Left ventricle myocardium superior (tissue), 1 donor: ENCODE data around the gene ELOVL6. TPM values are rescaled to one million over a fixed set of nuclear protein-coding genes. Genes with fewer than 3 reads are reported as not detected.

Experiments
- ATAC-seq: fragments of 200-7000 bp; cut with Tn5 transposase; one replicate; pipeline ENCODE4 v1.9.1; 2020; ENCODE audit warnings: mild to moderate bottlenecking, moderate library complexity
- DNase-seq: peaks from one replicate; pipeline ENCODE4 v3.0.0-alpha.2; 2020
- intact Hi-C: fragments of 100-400 bp; cut with micrococcal nuclease; formaldehyde crosslinking; loops from one replicate; pipeline ENCODE4 v1.11.0; 2022
- total RNA-seq: library from RNA; stranded (reverse); fragmentation: NEBNext Ultra II Directional; extraction: Animal tissue kit (Norgen Biotek cat#: 25700); gene quantifications from one replicate; pipeline ENCODE4 v1.2.1, GENCODE V29; 2021
- donor health status: DM: no; HTN: yes; CAD: no; lungs with severe emphysema.

ELOVL6 gene
- total RNA-seq, 1 donor from 2014 or later: 1.0 TPM

DNA sequence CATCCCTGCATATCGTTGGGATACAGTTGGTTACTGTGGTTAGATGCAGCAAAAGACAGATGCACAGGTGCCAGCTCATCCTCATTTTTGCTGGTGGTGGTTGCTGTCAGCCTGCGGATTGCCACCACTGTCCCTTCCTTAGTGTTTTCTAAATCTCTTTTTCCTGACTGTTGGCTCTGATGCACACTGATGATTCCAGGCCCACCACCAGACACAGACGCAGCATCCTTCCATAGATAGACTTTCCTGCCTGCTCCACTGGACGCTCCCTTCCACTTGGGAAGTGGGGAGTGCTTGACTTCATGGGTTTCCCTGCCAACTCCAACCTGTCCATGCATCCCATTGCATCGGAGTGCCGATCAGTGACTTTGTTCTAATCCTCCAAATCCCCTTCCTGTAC is 184.2 kb downstream of the ELOVL6 start:
- intact Hi-C loops: no loop called here
- ATAC-seq (no peak), DNase-seq (no peak)

GRCh38 chr4:110012917-110013316 is 185.5 kb downstream of the ELOVL6 start:
- DNase-seq: no peak
- no peak for ATAC-seq
- intact Hi-C loops: no loop called here

DNA sequence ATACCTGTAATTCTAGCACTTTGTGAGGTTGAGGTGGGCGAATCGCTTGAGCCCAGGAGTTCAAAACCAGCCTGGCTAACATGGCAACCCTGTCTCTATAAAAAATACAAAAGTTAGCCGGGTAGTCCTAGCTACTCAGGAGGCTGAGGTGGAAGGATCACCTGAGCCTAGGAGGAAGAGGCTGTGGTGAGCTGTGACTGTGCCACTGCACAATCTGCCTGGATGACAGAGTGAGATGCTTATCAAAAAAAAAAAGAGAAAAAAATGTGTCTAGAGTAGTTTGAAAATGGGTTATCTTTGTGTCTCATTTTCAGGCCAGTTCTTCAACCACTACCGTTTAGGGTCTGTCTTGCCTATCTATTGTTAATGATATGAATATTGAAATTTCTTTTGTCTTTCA is 187.6 kb downstream of the ELOVL6 start:
- intact Hi-C loops: no loop called here
- ATAC-seq (no peak), DNase-seq (no peak)

DNA sequence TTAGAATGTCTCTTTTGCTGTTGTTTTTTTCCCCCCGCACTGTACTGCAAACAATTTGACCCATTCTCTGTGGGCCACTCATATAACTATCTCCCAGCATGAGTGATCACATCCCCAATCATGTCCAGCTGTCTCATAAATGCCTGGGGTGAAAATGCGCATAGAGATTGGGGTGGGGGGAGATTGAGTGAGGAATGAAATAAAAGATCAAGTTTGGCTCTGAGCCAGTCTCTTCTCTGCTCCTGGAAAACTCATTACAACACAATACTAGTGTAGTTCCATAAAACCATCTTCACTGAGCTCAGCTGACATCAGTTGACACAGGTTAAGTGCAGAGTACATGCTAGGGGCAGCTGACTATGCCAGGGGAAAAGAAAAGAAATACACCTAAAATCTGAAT is 188.9 kb downstream of the ELOVL6 start:
- DNase-seq: no peak
- ATAC-seq: no peak
- intact Hi-C loops: no loop called here

- DNase-seq (no peak), ATAC-seq (peak; percentile 64)
- intact Hi-C loops: no loop called here
Measured at GRCh38 chr4:110008540-110008939, 189.9 kb downstream of the ELOVL6 start.

- DNase-seq: no peak
- no peak for ATAC-seq
- intact Hi-C loops: no loop called here
Measured at GRCh38 chr4:110007217-110007616, 191.2 kb downstream of the ELOVL6 start.

GRCh38 chr4:110005461-110006056 is 192.9 kb downstream of the ELOVL6 start:
- ATAC-seq: peak; percentile 44
- no peak for DNase-seq
- intact Hi-C loops: no loop called here

GRCh38 chr4:110004556-110004955 is 193.9 kb downstream of the ELOVL6 start:
- no peak for DNase-seq
- intact Hi-C loops: no loop called here
- no peak for ATAC-seq

DNA sequence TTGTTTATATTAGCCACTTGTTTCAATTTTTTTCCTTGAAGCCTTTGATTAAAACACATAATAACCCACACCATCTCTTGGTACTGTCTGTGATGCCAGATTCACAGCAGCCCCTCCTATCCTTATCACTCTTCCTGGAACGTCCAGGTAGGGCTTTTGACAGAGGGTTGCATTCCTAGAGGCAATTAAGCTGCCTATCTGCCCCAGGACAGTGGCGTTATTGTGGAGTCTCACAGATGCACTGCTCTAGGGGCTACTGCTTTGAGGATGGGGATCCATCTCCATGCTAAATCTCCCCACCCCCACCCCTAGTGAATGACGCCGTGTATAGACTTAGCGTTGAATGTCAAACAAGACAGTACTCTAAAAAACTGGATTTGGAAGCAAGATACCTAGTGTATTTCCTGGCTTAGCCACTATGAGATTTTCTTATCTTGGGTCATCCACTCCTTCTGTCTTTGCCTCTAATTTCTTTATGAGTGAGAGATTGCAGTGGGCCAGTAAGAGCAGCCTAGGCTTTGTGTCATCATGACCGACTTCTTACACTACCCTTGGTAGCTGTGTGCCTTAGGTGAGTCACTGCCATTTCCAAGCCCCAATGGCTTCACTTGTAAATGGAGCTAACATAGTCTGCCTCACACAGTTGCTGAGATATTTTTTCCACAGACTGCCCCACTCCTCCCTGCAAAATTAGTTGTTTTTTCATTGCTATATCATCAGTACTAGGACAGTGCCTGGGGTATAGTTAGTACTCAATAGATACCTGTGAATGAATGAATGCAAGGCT is 194.8 kb downstream of the ELOVL6 start:
- ATAC-seq: no peak
- DNase-seq: no peak
- intact Hi-C loops: no loop called here

GRCh38 chr4:110002326-110002725 is 196.1 kb downstream of the ELOVL6 start:
- DNase-seq: no peak
- ATAC-seq: no peak
- intact Hi-C loops: no loop called here

GRCh38 chr4:109999585-109999912 is 198.9 kb downstream of the ELOVL6 start:
- no peak for DNase-seq
- no peak for ATAC-seq
- intact Hi-C loops: loop anchor here (2.0 kb wide), 1 partner anchor 515 kb away; no protein-coding TSS in a partner anchor

DNA sequence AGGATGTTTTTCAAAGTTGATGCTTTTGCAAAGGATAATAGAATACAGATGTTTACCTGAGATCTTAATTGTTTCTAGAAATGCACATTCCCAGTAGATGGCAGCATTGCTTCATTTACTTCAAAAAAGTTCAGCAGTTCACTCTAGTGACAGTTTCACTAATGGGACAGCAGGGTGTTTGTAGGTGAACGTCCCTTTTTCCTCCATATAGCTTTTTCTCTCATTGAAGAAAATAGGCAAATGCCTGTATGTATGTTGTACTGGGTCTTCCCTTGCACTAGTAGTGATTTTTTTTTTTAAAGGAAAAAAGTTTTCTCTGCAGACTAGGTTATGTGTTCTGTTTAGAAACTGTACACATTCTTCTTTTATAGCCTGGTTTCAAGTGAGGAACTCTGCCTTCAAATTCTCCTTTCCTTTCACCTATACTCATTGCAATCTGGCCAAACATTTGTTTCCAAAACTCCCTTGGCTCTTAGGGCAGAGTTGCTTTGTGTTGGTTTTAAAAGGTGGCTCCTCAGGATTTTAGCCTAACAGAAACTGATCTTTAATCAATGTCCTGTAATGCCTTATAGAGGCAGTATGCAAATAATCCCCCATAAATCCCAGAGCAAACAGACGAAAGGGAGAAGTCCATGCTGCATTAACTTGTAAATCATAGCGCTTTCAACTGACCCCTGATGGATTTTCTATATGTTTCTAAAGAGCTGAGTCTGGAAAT is 199.4 kb downstream of the ELOVL6 start:
- DNase-seq (no peak), ATAC-seq (peak; percentile 58)
- intact Hi-C loops: loop anchor here (2.0 kb wide), 1 partner anchor 516 kb away; no protein-coding TSS in a partner anchor

- DNase-seq (peak; percentile 29), ATAC-seq (no peak)
- intact Hi-C loops: no loop called here
Measured at GRCh38 chr4:109996526-109996925, 201.9 kb downstream of the ELOVL6 start.
